Colonic mucosa (tissue), 4 donors: ENCODE measurements around the gene TECPR1. TPM values are rescaled to one million over a fixed set of nuclear protein-coding genes. Genes with fewer than 3 reads are reported as not detected.

Source experiments
- DNase-seq: peaks from one replicate; pipeline ENCODE4 v3.0.0-alpha.2; 2020
- H3K27ac ChIP-seq: fragments of 200-600 bp; one replicate; pipeline ENCODE4 v1.8.0; 2021
- H3K27me3 ChIP-seq: fragments of 200-600 bp; one replicate; pipeline ENCODE4 v1.8.0; 2021
- H3K36me3 ChIP-seq: fragments of 200-600 bp; one replicate; pipeline ENCODE4 v1.8.0; 2021
- H3K4me1 ChIP-seq: fragments of 200-600 bp; one replicate; pipeline ENCODE4 v1.8.0; 2021; ENCODE audit warnings: mild to moderate bottlenecking
- H3K4me3 ChIP-seq: fragments of 200-600 bp; one replicate; pipeline ENCODE4 v1.8.0; 2021
- H3K9ac ChIP-seq, 2 donors: one replicate each; pipeline ENCODE4 v1.7.0; 2013; ENCODE audit warnings: control low read depth in 2 of 2, low read depth in 2 of 2, low read length in 2 of 2
- H3K9me3 ChIP-seq: fragments of 200-600 bp; one replicate; pipeline ENCODE4 v1.8.0; 2021
- intact Hi-C: fragments of 100-400 bp; cut with DNase I; formaldehyde crosslinking; loops from one replicate; pipeline ENCODE4 v1.14.1; 2022
- total RNA-seq, 2 donors: library from RNA; stranded (reverse); fragmentation: NEBNext Ultra II Directional in 1 of 2; extraction: Animal tissue kit (Norgen Biotek cat#: 25700) in 1 of 2; gene quantifications; one replicate each; pipeline ENCODE4 v1.2.1, GENCODE V29; 2021
- TF ChIP-seq, protein P1 (sequence below): fragments of 200-600 bp; IDR thresholded peaks from one replicate; pipeline ENCODE4 v1.8.0; 2022; ENCODE audit warnings: antibody characterized with exemption, mild to moderate bottlenecking
- donor health status: healthy.
- donor health status: DM: no; HTN: no; CAD: no.
- donor health status: DM: no; HTN: no; CAD: no.

Gene TECPR1
- total RNA-seq, 2 donors from 2014 or later: 20.3 to 44.5 TPM

DNA sequence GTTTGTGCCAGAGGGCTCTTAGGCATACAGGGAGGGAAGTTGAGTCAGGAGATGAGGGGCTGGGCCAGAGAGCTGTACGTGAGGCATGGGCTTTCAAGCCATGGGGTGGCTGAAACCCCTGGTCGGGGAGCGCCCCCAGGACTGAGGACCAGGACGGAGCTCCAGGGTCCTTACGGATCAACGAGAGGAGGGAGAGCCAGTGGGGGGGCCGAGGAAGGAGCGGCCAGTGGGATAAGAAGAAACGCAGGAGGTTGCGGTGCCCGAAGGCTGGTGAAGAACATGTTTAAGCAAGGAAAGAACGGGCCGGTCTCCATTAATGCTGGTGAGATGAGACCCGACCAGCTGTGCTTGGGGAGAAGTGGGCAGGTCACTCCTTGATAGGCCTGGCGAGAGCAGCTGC lies 84.4 kb downstream of the TECPR1 start:
- TF ChIP-seq, protein P1, sequence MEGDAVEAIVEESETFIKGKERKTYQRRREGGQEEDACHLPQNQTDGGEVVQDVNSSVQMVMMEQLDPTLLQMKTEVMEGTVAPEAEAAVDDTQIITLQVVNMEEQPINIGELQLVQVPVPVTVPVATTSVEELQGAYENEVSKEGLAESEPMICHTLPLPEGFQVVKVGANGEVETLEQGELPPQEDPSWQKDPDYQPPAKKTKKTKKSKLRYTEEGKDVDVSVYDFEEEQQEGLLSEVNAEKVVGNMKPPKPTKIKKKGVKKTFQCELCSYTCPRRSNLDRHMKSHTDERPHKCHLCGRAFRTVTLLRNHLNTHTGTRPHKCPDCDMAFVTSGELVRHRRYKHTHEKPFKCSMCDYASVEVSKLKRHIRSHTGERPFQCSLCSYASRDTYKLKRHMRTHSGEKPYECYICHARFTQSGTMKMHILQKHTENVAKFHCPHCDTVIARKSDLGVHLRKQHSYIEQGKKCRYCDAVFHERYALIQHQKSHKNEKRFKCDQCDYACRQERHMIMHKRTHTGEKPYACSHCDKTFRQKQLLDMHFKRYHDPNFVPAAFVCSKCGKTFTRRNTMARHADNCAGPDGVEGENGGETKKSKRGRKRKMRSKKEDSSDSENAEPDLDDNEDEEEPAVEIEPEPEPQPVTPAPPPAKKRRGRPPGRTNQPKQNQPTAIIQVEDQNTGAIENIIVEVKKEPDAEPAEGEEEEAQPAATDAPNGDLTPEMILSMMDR: no peak
- Histone ChIP-seq H3K9me3 (no peaks in the 10 kb centered on the region), H3K36me3 (peaks cover 7% of the 10 kb centered on the region), H3K9ac (no peak overlapping the region), H3K4me1 (peaks cover 6% of the 10 kb centered on the region), H3K27me3 (no peaks in the 10 kb centered on the region), H3K4me3 (no peak overlapping the region), H3K27ac (no peak overlapping the region)
- intact Hi-C loops: loop anchor here (2.0 to 5.0 kb wide), 2 partner anchors 60 to 147 kb away; partner anchors contain the start of gene LMTK2
- DNase-seq: no peak

DNA sequence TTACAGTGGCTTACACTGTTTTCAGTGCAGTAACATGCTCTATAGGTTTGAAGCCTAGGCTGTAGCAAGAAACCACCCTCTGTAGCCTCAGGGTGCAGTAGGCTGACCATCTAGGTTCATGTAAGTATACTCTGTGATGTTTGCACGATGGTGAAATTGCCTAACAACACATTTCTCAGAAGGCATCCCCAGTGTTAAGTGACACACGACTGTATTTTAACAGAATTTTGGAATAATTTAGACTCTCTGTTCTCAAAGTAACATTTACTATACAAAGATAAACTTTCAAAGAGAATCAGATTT lies 85.4 kb downstream of the TECPR1 start:
- Histone ChIP-seq H3K36me3 (peaks cover 3% of the 10 kb centered on the region), H3K27me3 (no peaks in the 10 kb centered on the region), H3K4me3 (no peak overlapping the region), H3K9me3 (no peaks in the 10 kb centered on the region), H3K27ac (no peak overlapping the region), H3K9ac (no peak overlapping the region), H3K4me1 (peaks cover 6% of the 10 kb centered on the region)
- DNase-seq: no peak
- intact Hi-C loops: loop anchor here (5.0 kb wide), 1 partner anchor 59 kb away; the partner anchor contains the start of gene LMTK2
- TF ChIP-seq, protein P1: no peak

DNA sequence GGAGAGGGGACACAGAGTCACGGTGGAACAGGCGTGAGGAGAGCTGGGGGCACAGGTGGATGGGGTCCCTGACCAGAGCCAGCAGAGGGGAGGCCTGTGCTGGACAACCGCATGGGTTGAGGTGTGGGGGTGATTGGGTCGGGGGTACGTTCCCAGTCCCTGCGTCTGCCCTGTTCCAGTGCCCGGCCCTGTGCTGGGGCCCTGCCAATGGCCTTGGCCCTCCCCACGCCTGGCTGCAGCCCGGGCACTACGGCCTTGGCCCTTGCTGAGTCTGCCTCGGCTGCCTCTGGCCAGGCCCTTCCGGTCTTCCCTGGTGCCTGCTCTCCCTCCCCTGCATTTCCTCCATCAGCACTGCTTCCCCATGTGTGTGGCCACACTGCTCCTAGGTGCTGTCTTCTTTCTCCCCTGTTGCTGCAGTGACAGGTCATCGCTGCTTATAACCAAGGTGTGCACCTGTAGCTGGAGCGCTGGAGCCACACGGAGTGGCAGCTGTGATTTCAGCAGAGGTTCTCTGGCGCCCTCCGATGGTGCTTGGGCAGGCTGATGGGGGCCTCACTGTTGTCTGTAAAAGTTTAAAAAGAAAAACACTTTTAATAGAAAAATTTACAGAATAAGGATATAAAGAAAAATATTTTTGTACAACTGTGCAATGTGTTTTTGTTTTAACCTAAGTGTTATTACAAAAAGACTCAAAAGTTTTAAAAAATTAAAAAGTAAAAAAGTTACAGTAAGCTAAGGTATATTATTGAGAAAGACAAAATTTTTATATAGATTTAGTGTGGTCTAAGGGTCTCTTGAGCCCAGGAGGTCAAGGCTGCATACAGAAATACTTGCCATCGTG lies 86.0 kb downstream of the TECPR1 start:
- peak; percentile 78 for DNase-seq
- H3K27me3 ChIP-seq: no peaks in the 10 kb centered on the region
- intact Hi-C loops: loop anchor here (5.0 kb wide), 1 partner anchor 59 kb away; the partner anchor contains the start of gene LMTK2
- peaks cover 6% of the 10 kb centered on the region for H3K4me1 ChIP-seq
- TF ChIP-seq, protein P1: peak; percentile 65
- H3K27ac ChIP-seq: no peak overlapping the region
- no peaks in the 10 kb centered on the region for H3K36me3 ChIP-seq
- H3K9ac ChIP-seq: no peak overlapping the region
- H3K4me3 ChIP-seq: no peak overlapping the region
- H3K9me3 ChIP-seq: no peaks in the 10 kb centered on the region

Other genes starting within 250 kb of the TECPR1 start
- gene LMTK2, start 145.4 kb downstream of the TECPR1 start, total RNA-seq: 10 to 100 TPM; 37.2 to 61.2 TPM
- gene BHLHA15, start 40.8 kb downstream of the TECPR1 start, total RNA-seq: 1 to 10 TPM in 1 of 2 donors, under 1 TPM in 1; 0.67 to 2.4 TPM
- gene BRI3, start 29.5 kb upstream of the TECPR1 start, total RNA-seq: 100 to 1,000 TPM; 152 to 187 TPM
- 10 to 100 TPM; 63.9 to 66.2 TPM for gene BAIAP2L1, start 148.9 kb upstream of the TECPR1 start, total RNA-seq